NCI-H2029 (cell line): ENCODE measurements around the gene BTBD3.

Experiments
- DNase-seq: peaks from one replicate; lab custom pipeline; 2025; lab: John Stamatoyannopoulos, UW

BTBD3 gene

DNA sequence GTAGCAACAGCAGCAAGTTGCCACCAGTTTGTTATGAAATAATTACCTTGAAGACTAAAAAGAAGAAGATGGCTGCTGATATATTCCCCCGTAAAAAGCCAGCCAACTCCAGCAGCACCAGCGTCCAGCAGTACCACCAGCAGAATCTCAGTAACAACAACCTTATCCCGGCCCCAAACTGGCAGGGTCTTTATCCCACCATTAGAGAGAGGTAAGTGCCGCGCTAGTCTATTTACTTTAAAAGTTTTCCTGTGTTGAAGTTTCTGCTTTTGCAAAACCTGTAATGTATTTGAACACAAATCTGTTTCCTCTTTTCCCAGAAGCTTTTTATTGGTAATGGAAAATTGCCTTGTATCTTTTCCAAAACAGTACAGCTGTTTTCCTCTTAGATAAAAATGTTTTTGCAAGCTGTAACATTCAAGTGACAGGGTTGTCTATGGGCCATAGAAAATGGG lies 725 bp downstream of the BTBD3 start:
- no peak for DNase-seq

DNA sequence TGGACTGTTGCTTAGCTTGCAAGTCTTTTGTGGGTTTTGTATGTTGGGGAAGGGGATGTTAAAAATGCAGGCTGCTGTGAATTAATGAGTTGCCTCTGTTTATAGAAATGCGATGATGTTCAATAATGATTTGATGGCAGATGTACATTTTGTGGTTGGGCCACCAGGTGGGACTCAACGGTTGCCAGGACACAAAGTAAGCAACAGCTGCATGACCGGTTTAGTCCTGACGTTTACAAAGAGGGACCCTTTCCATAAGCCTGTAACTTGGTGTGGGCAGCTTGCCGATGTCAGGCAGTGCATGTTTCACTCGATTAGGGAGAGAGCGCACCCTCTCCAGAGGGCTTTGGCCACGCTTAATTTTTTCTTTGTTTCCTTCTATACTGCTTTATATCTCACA lies 1.3 kb downstream of the BTBD3 start:
- peak; percentile 71 for DNase-seq

DNA sequence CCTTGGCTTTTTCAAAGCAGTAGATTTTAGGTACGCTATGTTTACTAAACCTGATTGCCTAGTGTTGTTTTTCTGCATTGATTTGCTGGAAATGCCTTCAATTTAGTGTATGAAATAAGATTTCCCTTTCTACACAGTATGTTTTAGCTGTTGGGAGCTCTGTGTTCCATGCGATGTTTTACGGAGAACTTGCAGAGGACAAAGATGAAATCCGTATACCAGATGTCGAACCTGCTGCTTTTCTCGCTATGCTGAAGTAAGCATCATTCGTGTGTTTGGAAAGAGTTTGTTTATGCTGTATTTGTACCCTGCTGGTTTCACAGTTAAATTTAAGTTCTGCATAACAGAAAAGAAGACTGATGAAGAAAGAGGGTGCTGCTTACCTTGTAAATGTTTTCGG lies 1.9 kb downstream of the BTBD3 start:
- DNase-seq, result no peak

DNA sequence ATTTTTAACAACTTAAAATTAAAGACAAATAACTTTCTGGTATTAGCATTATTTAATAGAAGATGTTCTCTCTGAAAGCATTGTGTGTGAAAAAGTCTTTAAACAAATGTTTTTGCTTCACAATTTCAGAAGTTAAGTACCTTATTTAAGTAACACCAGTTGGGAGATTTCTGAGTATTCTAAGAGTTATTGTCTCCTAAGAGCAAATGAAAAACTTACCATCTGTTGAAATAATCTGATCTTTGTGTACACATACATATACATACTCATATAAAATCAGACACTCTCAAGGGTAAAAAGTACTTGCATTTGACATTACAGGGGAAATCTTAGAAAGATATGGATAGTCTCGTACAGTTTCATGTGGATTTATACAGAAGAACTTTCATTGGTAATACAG lies 2.4 kb downstream of the BTBD3 start:
- no peak for DNase-seq

DNA sequence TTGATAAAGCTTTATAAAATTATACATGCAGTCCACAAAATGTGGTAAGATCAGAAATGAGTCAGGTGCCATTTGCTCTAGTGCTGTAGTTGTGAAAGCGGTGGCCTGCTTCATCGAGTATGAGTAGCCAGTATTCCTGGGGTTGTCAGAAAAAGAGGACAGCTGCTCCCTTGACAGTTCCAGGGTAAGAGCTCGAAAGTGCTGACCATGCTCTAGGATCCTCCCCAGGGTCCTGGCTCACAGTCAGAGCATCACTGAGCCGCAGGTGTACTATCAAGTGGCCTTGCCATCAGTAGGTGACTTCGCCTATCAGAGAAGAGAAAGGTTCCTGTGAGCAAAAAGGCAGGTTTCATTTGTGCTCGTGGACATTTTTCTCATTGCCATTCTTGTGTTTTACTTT lies 3.6 kb downstream of the BTBD3 start:
- no peak for DNase-seq

DNA sequence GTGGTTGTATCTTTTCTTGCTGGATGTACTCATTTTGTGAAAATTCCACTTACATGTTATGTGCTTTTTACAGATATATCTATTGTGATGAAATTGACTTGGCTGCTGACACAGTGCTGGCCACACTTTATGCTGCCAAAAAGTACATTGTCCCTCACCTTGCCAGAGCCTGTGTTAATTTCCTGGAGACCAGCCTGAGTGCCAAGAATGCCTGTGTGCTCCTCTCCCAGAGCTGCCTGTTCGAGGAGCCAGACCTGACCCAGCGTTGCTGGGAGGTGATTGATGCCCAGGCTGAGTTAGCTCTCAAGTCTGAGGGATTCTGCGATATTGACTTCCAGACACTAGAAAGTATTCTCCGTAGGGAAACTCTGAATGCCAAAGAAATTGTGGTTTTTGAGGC lies 4.9 kb downstream of the BTBD3 start:
- no peak for DNase-seq

DNA sequence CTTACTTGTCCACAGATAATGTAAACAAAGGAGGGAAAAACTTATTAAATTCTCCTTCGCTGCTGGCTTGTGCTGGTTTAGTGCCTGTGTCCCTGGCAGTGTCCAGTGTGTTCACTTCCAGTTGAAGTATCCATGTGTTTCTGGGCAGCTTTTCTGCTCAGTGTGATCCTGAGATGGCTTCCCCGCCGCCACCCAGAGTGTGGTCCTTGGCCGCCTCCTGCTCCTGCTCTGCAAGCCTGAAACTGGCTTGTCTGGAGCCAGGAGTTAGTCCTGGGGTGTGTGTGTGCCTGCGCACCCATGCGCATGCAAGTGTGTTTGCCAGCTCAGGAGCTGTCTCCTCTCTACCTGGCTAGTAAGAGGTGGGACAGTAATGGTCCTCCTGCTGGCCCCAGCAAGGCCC lies 7.2 kb downstream of the BTBD3 start:
- DNase-seq, result no peak

DNA sequence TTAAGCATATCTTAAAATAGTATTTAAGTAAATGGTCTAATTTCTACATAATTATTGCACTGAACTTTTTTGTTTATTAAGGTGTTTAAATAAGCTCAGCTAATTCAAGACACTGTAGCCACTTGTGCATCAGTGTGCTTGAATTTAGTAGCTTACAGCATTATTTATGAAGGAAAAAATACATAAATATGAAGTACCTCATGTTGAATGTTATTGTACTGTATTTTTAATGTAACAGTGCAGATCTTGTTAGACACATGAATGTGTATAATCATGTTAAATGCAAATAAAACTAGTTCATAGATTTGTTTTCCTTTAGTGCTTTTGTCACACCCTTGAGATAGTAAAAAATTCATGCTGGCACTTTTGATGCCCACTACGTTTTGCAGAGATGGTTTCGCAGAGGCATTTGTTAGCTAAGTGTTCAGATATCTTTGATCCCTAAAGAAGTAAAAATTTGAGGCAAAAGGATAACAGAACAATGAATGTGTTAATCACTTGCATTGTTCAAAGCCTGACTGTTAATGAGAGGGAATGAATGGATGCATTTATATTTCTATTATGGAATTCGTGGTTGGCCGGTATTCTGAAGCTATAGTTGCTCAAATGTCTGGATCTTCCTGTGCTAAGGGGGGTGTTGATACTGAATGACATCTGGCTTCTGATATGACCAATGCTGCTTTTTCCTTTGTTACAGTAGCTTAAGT lies 8.8 kb downstream of the BTBD3 start:
- no peak for DNase-seq

DNA sequence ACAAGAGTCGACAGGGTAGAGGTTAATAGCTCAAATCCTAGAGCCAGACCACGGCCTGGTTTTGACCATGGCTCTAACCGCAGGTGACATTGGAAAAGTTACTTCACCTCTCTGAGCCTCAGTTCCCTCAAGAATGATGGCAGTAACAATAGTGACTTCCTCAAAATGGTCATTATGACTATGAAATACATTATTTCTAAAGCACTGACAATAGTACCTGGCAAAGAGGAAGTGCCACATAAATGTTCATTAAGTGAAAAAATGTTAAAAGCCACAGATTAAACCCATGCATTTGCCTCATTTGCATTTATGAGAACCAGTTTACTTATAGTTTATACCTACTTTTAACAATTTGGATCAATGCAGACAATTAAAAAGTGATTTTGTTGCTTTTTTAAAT lies 12.3 kb downstream of the BTBD3 start:
- no peak for DNase-seq

DNA sequence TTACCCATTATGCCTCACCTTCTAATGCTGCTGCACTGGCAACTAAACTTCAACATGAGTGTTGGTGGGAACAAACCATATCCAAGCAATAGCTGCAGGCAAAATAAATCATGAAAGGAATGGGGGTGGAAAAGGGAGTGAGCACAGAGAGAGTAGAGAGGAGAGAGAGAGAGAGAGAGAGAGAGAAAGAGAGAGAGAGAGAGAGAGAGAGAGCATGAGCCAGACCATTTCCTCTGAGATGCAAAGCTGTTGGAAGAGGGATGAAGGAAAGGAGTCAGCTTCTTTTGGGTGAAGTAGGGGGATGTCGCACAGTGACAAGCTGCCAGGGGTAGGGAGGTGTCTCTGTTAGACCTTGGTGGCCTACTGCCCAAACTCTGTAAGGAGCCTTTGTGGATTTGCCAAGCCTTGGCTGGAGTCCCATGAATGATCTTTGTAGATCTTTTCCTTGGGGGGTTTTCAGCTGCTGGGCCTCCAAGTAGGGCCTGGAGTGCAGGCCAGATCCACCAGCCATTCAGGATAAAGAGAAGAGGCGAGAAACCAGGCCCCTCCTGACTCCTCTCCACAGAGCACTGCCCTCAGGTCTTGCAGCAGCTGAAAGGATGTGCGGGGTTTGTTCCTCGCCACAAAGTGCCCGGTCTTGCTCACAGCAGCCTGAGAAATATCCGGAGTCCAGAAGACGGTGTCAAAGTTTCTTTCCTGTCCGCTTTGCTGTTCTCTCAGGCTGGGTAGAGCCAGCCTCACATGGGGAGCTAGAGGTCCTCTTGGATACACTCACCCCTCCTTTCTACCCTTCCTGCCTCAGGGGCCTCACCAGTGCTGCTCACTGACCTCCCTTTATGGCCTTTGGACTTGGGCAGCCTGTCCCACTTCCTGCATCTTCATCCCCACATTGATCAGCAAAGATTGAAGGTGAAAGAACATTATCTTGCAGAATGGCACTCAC lies 17.8 kb downstream of the BTBD3 start:
- no peak for DNase-seq

DNA sequence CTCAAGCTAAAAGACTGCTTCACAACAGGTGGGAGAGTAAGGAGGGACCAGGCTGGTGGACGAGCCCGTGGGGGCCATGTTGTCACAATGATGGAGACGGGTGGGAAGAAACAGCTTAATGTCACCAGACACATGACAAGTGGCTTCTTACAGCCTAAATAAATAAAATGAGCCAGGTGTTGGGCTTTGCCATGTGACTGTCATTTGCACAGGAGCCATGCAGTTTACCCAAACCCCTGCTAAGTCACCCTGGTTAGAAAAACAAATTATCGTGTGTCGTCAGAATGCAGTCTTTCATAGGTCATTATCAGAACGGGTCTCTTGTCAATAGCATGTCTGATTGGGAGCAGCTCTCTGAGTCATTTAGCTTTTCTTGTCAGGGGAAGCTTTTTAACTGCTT lies 18.5 kb downstream of the BTBD3 start:
- DNase-seq, result peak; percentile 71

DNA sequence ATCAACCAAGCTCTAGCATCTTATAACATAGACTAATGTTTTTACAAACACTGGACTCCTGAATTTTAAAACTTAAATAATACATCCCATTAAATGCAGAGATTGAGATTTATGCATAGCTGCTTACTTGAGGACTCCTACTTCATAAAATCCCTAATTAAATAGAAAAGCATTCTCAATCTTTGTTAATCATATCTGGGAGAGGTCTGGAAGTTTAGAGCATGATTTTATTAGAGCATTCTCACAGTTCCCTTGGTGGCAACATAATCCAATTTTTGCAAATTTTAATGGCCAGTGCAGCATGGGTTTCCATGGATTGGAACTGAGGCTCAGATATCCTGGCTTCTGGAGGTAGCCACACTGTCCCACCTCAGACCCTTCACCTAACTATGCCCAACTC lies 19.5 kb downstream of the BTBD3 start:
- DNase-seq, result no peak

DNA sequence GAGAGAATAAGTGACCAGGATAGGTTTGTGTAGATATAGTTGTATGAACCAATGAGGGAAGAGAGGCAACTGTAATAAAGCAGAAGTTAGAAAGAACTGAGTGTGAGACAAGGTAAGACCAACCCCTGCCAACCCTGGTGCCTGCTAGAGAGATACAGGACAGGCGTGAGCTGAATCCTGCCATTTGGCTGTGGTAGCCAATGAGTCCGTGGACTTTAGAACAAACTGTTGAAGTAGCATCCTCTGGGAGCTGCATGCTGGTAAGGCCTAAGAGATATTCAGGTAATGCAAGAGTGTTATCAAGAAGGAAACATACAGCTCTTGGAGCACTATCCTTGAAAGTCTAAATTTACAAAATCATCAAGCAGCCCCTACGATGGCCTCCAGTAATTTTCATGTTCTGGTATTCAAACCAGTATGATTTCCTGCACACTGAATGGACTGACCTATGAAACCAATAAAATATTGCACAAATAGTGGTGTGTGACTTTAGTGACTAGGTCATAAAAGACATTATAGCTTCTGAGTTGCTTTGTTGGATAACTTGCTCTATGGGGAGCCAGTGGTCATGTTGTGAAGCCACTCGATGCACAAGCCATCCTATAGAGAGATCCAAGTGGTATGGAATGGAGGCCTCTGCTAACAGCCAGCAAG lies 24.0 kb downstream of the BTBD3 start:
- no peak for DNase-seq

DNA sequence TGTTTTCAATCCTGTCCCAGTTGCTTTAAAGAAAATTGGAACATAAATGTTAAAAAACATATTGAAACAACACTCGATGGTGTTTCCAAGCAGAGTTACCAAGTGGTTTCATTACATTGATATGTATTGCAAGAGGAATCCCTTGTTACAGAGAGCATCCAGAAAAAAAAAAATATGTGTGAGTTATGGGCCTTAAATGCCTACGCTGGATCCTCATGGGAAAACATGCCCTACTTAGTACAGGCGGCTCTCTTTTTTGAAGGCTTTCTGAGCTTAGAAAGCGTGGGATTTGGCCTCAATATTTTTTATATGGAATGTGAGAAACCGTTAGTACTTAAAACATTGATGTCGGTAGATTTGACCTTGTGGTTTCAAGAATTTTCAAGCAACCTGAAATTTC lies 26.1 kb downstream of the BTBD3 start:
- no peak for DNase-seq

DNA sequence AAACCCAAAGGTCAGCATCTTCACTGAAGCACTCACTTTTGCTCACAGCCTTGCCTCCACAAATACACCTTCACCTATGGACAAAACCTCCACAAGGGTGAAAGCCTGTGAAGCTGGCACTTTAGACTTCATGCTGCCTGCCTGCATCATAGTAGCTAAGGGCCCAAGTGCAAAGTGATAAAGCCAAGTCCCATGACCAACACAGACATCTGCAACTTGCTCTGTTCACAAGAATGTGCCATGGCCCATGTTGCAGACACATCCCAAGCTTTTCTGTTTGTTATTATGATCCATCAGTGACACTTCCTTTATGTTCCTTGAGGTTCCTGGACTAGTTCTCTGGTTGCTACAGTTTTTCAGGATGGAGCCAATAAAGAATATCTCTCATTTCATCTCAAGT lies 31.1 kb downstream of the BTBD3 start:
- DNase-seq, result no peak

DNA sequence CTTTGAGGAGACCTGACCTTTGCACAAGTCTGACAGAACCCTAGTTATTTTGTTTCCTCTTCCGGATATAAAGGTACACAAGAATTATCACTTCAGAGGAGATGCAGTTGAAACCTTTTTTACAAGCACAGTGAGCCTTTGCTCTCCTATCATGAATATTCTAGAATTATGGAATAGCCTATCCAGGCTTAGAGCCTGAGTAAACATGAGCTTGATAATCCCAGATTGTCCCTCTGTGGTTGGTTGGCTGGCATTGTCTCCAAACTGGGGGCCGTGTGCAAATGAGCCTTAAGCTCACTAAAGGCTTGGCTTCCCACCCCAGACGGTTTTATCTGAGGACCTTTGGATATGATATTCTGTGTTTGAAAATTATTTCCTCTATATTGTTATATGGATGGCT lies 32.0 kb downstream of the BTBD3 start:
- DNase-seq, result no peak

DNA sequence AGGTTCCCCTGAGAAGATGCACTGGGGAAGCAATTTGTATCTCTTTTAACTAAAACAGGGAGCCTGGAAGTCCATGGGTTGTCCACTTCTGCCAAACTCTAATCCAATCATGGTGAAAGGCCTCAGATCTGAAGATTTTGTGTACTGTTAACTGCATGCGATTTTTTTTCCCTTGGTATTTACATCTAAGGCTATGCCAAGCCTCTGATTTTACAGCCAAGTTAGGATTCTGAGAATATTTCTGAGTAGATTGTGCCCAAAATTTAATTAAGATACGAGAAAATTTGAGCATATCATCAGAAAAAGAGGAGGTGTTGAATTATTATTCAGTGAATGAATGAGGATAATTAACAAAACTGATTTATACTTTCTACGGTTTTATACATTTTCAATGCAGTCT lies 34.0 kb downstream of the BTBD3 start:
- no peak for DNase-seq

DNA sequence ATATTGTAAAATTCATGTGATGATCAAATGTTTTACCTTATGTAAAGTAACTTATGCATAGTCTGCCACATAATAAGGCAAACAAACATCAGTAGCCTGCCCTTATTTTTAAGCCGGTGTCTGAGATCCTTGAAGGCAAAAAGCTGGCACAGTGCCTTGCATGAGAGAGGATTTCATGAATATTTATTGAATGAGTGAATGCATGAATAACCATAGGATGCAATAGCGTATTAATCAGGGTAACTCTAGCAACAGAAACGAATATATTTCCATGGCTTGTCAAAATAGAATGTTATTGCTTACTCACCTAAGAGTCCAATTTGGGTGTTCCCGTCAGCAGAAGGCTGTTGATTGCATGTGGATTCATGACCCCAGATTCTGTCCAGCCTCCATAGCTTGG lies 34.9 kb downstream of the BTBD3 start:
- no peak for DNase-seq

DNA sequence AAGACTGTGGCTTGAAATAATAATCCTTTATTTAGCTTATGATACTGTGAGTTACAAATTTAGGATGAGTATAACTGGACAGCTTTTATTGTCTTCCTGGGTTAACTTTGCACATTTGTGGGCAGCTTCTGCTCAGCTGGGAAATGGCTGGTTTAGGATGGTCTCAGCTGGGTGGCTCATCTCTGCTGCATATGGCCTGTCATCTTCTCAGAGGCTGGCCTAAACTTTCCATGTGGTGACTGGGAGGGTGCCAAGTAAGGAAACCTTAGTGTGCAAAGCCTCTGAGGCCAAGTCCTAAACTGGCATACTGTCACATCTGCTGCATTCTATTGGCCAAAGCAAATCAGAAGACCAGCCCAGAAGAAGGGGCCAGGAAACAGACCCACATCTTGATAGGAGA lies 40.2 kb downstream of the BTBD3 start:
- no peak for DNase-seq

DNA sequence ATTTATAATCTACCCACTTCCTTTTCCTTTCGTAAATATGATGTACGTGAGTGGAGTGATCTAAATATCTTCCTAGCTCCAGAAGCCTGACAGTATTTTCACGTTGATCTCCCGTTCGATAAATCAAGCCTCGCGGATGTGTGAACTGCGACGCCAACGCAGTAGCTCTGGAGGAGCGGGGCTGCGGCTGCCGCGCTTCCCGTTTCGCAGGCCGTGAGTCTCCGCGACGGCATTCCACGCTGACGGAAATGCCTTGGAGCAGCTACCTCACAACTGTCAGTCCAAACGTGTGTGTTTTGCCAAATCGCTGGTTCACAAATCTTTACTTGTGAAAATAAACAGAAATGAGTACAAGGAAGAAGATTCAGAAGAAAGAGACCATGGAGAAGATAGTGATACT lies 41.2 kb downstream of the BTBD3 start:
- DNase-seq, result no peak

DNA sequence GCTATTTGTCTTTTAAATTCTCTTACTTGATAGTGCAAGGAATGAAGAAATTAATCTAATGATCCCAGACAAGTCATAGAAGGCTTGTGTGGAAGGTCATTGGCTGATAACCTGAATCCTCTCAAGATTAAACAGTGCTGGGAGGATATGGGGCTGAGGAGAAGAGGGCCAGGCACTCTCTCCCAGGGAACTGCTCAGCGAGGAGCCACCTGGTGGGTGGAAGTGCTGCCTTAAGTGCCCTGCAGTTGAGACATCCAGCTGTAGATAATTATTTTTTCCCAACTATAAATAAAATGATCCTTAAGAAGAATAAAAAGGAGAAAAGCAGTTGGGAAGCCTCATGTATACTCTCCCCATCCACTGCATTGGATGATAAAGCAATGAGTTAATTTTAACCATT lies 47.9 kb downstream of the BTBD3 start:
- DNase-seq, result no peak

DNA sequence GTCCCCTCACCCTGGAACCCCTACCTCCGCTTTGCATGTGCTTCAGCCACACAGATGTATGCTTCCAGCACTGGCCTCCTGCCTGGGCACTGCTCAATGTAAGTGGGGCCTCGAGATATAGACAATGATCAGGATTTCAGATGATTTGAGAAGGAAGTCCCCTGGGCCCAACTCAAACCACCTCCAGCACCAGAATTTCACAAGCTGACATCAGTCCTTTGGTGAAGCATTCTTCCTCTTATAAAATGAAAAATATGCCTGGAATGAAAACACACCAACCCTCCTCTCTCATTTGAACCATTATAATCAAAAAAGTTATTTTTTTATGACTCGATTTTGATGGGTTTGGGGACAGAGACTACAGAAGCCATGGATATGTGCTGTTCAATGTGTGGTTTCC lies 48.5 kb downstream of the BTBD3 start:
- no peak for DNase-seq

DNA sequence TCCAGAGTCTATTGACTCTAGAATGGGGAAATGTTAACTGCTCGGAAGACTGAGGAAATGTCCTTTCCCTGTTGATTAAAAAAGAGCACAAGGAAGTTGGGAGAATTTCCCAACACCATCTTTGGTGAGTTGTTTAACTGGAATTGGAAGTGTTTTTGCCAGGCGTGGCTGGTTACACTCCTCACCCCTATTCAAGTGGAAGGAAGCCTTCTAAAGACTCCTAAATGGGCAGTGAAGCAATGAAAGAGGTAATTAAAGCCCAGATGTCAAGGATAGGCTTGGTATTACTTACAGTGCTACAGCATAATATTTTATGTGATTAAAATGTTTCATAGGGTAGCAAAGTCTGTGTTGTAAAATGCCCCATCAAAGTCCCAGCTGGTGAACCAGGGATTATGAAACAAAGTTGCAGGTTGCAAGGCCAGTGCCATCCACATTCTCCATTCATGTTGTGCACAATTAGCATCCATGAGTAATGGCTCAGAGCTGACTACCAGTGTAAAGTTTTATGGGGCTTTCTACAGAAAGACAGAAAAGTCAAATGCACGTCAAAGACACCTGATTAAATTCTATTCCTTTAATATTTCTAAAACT lies 52.6 kb downstream of the BTBD3 start:
- DNase-seq, result no peak
